ENCODE results near the gene ANG. TPM values are rescaled to one million over a fixed set of nuclear protein-coding genes. Genes with fewer than 3 reads are reported as not detected.

The ANG gene
- total RNA-seq, 1 experiment from 2014 or later, result 0.71 TPM

DNA sequence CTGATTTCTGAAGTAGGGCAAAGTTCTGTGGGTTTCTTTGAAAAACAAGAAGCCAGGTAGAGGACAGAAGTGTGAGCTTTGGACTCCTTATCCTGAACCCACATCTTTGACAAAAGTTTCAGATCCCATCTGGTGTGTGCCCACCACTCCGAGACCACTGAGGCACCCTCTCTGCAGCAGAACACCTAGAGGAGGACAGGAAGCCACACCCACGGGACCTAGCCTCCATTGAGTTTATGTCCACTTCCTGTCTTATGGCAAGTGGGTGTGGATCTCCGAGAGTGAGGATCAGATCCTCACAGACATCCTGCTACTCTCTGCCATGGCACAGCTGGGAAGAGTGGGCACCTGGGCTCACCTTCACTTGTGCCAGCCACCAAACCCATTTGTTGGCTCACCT lies 30.3 kb upstream of the ANG start:
- no TSS peak for BruUV-seq (replicated peaks)
- no peaks in the 10 kb centered on the region for H3K9me3 ChIP-seq (ENCODE audit: low read depth, low read length, poor library complexity, severe bottlenecking)
- H3K27me3 ChIP-seq (replicated peaks; ENCODE audit: insufficient read depth, low read depth, low read length, poor library complexity), result peaks cover 33% of the 10 kb centered on the region
- no peak overlapping the region for H3K27ac ChIP-seq (ENCODE audit: low read depth, low read length, poor library complexity, severe bottlenecking)
- ChIA-PET CTCF (no interaction called here), POLR2A (ENCODE audit: low non-redundant PET) (no interaction called here)
- intact Hi-C loops (cut with micrococcal nuclease; ENCODE audit: unreplicated experiment), result no loop called here
- TF ChIP-seq, protein P1, sequence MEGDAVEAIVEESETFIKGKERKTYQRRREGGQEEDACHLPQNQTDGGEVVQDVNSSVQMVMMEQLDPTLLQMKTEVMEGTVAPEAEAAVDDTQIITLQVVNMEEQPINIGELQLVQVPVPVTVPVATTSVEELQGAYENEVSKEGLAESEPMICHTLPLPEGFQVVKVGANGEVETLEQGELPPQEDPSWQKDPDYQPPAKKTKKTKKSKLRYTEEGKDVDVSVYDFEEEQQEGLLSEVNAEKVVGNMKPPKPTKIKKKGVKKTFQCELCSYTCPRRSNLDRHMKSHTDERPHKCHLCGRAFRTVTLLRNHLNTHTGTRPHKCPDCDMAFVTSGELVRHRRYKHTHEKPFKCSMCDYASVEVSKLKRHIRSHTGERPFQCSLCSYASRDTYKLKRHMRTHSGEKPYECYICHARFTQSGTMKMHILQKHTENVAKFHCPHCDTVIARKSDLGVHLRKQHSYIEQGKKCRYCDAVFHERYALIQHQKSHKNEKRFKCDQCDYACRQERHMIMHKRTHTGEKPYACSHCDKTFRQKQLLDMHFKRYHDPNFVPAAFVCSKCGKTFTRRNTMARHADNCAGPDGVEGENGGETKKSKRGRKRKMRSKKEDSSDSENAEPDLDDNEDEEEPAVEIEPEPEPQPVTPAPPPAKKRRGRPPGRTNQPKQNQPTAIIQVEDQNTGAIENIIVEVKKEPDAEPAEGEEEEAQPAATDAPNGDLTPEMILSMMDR (conservative IDR thresholded peaks at IDR 0.05; ENCODE audit: low read depth, low read length), result no peak
- TF ChIP-seq EZH2 (IDR thresholded peaks at IDR 0.05; ENCODE audit: borderline replicate concordance, low read depth, low read length, poor library complexity, severe bottlenecking), result no peak
- H3K4me1 ChIP-seq (ENCODE audit: insufficient read depth, low read length, poor library complexity, severe bottlenecking), result no peaks in the 10 kb centered on the region
- H3K36me3 ChIP-seq (ENCODE audit: insufficient read depth, low read length, poor library complexity, severe bottlenecking), result no peaks in the 10 kb centered on the region
- no peak for DNase-seq (ENCODE audit: low spot score)
- no peak overlapping the region for H3K4me3 ChIP-seq (ENCODE audit: low read depth, low read length, poor library complexity, severe bottlenecking)

DNA sequence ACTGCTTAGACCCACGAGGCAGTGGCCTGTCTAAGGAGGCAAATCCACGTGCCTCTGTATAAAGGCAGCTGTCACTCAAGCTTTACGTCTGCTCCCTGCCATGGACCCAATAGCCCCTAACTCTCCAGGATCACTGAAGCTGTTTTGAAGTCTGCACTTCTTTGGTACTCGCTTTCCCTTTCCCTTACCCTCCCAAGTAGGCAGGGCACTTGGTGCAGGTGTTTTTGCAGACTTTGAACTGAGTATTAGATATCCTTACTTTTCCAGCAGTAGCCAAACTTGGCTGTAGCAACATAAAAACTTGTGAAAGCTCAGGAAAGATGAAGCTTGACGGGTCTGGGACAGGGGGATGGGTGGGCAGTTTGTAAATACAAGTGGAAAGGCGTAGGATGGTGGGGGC lies 29.2 kb upstream of the ANG start:
- Histone ChIP-seq H3K4me1 (ENCODE audit: insufficient read depth, low read length, poor library complexity, severe bottlenecking) (no peaks in the 10 kb centered on the region), H3K27me3 (replicated peaks; ENCODE audit: insufficient read depth, low read depth, low read length, poor library complexity) (peaks cover 30% of the 10 kb centered on the region), H3K4me3 (ENCODE audit: low read depth, low read length, poor library complexity, severe bottlenecking) (no peak overlapping the region), H3K36me3 (ENCODE audit: insufficient read depth, low read length, poor library complexity, severe bottlenecking) (no peaks in the 10 kb centered on the region), H3K27ac (ENCODE audit: low read depth, low read length, poor library complexity, severe bottlenecking) (no peak overlapping the region), H3K9me3 (ENCODE audit: low read depth, low read length, poor library complexity, severe bottlenecking) (no peaks in the 10 kb centered on the region)
- POLR2A ChIA-PET (ENCODE audit: low non-redundant PET), result no interaction called here
- BruUV-seq (replicated peaks), result no TSS peak
- intact Hi-C loops (cut with micrococcal nuclease; ENCODE audit: unreplicated experiment), result no loop called here
- TF ChIP-seq, protein P1 (conservative IDR thresholded peaks at IDR 0.05; ENCODE audit: low read depth, low read length), result no peak
- no peak for TF ChIP-seq EZH2 (IDR thresholded peaks at IDR 0.05; ENCODE audit: borderline replicate concordance, low read depth, low read length, poor library complexity, severe bottlenecking)
- CTCF ChIA-PET, result no interaction called here
- no peak for DNase-seq (ENCODE audit: low spot score)

DNA sequence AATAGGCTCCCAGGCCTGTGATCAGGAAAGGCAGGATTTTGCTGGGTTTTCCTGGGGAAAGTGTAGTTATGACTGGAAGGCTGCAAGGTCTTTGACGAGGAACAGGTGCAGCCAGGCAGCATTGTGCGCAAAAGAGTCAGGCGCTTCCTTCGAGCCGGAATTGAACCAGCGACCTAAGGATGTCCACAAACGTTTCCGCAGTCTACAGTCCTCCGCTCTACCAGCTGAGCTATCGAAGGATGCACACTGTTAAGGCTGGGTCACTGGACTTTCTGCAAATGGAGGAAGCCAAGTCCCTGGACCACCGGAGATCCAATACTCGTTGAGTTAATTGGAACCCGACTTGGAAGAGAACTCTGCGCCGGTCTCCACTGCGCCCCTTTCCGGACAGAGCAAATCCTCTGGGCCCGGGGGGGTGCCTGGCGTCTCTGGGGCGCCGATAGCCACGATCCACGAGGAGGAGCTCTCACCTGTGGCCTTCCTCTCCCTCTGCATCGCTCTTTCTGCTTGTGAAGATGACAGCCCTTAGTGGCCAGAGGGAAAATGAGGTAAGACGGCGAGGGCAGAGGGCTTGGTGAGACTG lies 28.7 kb upstream of the ANG start:
- peaks cover 30% of the 10 kb centered on the region for H3K27me3 ChIP-seq (replicated peaks; ENCODE audit: insufficient read depth, low read depth, low read length, poor library complexity)
- TF ChIP-seq, protein P1 (conservative IDR thresholded peaks at IDR 0.05; ENCODE audit: low read depth, low read length), result no peak
- no peak for TF ChIP-seq EZH2 (IDR thresholded peaks at IDR 0.05; ENCODE audit: borderline replicate concordance, low read depth, low read length, poor library complexity, severe bottlenecking)
- H3K4me1 ChIP-seq (ENCODE audit: insufficient read depth, low read length, poor library complexity, severe bottlenecking), result no peaks in the 10 kb centered on the region
- intact Hi-C loops (cut with micrococcal nuclease; ENCODE audit: unreplicated experiment), result no loop called here
- no TSS peak for BruUV-seq (replicated peaks)
- no peaks in the 10 kb centered on the region for H3K36me3 ChIP-seq (ENCODE audit: insufficient read depth, low read length, poor library complexity, severe bottlenecking)
- H3K9me3 ChIP-seq (ENCODE audit: low read depth, low read length, poor library complexity, severe bottlenecking), result no peaks in the 10 kb centered on the region
- POLR2A ChIA-PET (ENCODE audit: low non-redundant PET), result no interaction called here
- no peak overlapping the region for H3K27ac ChIP-seq (ENCODE audit: low read depth, low read length, poor library complexity, severe bottlenecking)
- no peak for DNase-seq (ENCODE audit: low spot score)
- CTCF ChIA-PET, result no interaction called here
- H3K4me3 ChIP-seq (ENCODE audit: low read depth, low read length, poor library complexity, severe bottlenecking), result no peak overlapping the region

All from A673 (cell line).